Fibroblast of skin of left quadriceps (primary cell): ENCODE results near the gene CCDC50.

ENCODE experiments used
- DNase-seq, 2 experiments: peaks; one replicate each; pipeline ENCODE4 v3.0.0-alpha.2; 2013; ENCODE audit warnings: low read depth in 2 of 2

The CCDC50 gene

DNA sequence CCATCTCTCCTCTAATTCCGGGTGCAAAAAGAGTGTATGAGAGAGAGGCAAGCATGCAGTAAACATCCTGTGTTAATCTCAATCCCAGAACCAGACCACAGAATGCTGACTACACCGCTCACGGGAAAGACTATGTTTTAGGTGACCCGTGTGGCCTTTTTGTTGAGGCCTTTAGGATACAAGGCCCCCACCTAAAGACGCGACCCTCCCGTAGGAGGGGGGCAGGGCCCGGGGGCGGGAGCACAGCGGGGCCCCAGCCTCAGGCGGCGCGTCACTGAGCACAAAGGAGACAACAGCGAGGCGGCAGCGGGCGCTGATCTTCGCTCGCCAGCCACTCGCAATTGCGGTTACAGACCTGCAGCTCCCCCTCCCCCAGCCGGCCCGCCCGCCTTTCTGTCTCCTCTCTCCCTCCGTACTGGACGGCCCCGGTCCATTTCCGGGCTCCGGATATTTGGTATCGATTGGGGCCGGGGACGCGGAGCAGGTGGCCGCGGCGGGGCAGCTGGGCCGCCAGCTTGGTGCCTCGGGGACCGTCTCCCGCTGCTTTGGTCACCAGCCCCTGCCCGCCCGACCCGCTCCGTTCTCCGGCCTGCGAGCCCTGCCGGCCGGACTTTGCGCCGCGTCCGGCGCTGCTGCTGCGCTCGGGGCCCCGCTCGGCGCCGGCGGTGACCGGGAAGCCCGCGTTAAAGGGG is at the start of gene CCDC50:
Gene CCDC50 (plus strand): TSS at position 433 of the 692 bp plus-strand sequence. CDS start 281 bp downstream, outside the sequence.
- peak; percentile 42 to 43 for DNase-seq

DNA sequence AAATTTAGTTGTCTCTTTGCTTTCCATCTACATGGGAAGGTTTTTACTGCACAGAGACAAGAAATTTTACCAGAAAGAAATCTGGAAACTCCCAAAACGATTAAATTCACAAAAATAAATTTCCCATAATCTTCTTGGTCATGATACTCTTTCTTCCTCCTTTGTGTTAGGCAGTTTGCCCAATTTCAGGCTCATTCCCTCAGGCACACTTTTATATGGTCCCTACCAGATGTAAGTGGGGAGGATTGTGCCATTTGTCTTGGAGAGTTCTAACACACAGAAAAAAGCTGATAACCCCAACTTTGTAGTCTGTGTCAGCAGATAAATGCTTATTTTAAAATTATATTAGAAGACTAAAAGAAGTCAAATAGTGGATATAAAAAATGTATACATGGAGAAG is 49.1 kb upstream of the CCDC50 start:
- no peak for DNase-seq

GRCh38 chr3:191280882-191281281 is 48.3 kb upstream of the CCDC50 start:
- no peak for DNase-seq

- no peak for DNase-seq
Measured at GRCh38 chr3:191282251-191283185, 46.7 kb upstream of the CCDC50 start.

- no peak for DNase-seq
Measured at GRCh38 chr3:191283400-191283799, 45.8 kb upstream of the CCDC50 start.

DNA sequence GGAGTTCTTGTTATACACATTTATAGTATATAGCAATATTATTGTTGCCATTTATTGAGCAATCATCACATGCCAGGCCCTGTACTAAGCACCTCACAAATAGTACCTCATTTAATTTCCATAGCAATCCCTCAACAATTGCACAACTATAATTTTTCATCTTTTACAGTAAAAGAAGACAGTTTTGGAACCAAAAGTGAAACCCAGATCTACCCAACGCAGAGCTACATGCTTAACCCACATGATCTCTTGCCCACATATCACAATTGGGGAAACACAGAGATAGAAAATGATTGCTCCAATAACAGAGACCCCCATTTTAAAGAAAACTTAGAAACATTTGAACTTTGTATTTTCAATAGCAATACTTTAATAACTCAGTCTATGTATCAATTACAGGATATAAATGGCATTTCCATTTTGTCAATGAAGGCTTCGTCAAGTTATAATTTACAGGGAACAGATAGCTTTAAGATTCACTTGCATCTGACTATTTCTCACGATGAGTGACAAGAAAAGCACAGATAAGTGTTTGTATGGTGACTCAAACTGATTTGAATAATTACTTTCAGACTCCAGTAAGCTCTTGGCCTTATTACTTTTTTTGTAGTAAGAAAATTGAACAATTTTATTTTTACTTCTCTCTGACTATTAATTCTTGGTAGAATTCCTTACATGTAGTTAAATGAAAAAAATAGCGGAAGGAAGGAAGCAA is 38.7 kb upstream of the CCDC50 start:
- peak in 1 of 2 experiments; percentile 4 for DNase-seq

DNA sequence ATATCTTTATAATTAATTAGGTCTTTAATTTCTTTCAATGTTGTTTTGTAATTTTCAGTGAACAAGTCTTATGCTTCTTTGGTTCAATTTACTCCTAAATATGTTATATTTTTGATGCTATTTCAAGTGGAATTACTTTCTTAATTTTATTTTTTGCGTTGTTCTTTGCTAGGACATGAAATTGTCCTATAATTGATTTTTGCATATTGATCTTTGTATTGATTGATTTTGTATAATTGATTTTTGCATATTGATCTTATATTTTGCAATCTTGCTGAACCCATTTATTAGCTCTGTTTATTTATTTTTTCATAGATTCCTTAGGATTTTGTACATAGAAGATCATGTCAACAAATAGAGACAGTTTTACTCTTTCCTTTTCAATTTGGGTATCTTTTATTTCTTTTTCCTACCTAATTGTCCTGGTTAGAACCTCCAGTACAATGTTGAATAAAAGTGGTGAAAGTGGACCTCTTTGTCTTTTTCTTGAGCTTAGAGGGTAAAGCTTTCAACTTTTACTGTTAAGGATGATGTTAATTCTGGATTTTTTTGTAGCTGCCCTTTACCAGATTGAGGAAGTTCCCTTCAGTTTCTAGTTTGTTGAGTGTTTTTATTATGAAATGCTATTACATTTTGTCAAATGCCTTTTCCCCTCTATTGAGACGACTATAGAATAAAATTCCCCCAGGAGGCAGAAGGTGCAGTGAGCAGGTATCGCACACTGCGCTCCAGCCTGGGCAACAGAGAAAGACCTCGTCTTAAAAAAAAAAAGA is 36.8 kb upstream of the CCDC50 start:
- no peak for DNase-seq

DNA sequence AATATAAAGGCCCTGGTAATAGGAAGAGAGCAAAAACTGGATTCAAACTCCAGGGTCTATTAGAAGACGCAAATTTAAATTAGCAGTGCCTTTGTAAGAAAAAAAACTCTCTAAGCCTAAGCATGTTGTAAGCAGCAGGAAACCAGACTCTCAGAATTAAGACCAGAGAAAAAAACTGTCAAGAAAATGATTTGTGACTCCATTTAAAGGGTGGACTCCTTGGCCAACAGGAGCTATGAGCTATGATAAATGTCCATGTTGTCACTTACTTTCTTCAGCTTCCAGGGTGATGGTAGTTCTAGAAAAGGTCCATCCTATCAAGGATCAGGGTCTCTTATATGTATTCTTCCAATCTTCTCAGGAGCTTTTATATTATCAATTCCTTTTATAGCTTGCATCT is 34.9 kb upstream of the CCDC50 start:
- DNase-seq, result no peak

DNA sequence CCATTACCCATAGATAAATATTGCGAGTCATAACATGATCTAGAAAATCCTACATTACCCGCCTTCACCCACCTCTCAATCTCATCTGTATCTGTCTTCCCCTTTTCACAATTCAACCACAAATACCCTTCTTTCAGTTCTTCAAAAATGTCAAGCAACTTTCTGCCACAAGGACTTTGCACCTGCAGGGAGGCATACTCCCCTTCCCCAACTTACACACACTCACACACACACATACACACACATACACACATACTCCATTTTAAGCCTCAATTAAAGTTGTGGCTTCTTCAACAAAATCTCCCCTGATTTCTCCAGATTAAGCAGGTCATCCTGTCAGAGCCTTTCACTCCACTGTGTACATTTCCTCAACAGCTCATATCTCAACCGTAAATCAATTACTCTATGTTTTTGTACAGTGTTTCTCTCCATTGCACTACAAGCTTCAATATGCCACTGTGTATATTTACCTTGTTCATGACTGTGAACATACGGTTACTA is 33.1 kb upstream of the CCDC50 start:
- DNase-seq, result no peak

- DNase-seq, result no peak
Measured at GRCh38 chr3:191298846-191299245, 30.3 kb upstream of the CCDC50 start.

GRCh38 chr3:191300422-191300821 is 28.8 kb upstream of the CCDC50 start:
- no peak for DNase-seq

DNA sequence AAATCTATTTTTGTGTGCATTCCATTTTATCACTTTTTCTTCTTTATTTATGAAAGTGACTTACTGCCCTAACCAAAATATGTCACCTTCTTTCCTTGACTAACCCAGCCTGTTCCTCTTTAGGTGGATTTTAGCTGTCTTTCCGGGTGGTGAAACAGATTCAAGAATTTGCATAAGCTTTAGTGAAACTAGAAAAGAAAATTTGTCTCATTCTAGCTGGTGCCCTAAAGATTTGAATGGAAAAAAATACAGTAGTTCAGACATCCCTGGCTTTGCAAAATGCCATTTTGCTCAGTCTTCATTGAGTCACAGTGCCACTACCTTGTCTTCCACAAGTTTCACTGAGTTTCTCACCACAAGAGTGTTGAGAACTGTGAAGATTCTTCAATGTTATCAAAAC is 28.2 kb upstream of the CCDC50 start:
- DNase-seq, result no peak

DNA sequence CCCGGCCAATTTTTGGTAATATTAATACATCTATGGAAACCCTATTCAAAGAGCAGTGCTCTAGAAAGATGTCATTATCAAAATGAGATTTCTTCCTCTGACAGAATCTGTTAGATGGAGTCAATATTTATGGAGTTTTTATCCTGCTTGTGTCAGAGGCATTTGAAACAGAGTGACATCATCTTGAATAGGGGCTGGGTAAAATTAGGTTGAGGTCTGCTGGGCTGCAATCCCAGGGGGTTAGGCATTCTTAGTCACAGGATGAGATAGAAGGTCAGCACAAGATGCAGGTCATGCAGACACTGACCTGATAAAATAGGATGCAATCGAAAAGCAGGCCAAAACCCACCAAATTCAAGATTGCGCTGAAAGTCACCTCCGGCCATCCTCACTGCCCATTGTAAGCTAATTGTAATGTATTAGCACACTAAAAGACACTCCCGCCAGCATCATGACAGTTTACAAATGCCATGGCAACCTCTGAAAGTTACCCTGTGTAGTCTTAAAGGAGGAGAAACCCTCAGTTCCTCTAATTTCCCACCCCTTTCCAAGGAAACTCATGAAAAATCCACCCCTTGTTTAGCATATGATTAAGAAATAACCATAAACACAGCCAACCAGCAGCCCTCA is 27.3 kb upstream of the CCDC50 start:
- no peak for DNase-seq

GRCh38 chr3:191302451-191302850 is 26.7 kb upstream of the CCDC50 start:
- no peak for DNase-seq

DNA sequence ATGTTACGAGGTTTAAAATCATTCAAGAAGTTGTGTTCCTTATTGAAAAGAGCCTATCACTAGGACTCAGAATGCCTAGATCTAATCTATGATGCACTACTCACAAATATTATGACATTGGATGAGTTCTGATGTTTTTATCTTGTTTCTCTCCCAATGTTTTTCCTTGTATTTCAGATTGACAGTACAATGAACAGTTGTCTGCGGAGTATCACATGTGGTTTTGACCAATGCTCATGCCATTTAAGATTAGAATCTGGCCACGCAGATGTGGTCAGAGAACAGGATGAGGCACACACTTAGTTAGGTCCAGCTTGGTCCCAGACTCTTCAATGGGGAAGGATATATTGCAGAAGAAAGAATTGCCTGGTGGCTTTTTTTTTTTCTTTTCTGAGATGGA is 25.6 kb upstream of the CCDC50 start:
- DNase-seq, result no peak

- DNase-seq, result no peak
Measured at GRCh38 chr3:191306428-191306827, 22.8 kb upstream of the CCDC50 start.

- DNase-seq, result no peak
Measured at GRCh38 chr3:191307341-191307740, 21.9 kb upstream of the CCDC50 start.

- no peak for DNase-seq
Measured at GRCh38 chr3:191313296-191313695, 15.9 kb upstream of the CCDC50 start.

GRCh38 chr3:191314109-191314728 is 15.0 kb upstream of the CCDC50 start:
- DNase-seq, result no peak

DNA sequence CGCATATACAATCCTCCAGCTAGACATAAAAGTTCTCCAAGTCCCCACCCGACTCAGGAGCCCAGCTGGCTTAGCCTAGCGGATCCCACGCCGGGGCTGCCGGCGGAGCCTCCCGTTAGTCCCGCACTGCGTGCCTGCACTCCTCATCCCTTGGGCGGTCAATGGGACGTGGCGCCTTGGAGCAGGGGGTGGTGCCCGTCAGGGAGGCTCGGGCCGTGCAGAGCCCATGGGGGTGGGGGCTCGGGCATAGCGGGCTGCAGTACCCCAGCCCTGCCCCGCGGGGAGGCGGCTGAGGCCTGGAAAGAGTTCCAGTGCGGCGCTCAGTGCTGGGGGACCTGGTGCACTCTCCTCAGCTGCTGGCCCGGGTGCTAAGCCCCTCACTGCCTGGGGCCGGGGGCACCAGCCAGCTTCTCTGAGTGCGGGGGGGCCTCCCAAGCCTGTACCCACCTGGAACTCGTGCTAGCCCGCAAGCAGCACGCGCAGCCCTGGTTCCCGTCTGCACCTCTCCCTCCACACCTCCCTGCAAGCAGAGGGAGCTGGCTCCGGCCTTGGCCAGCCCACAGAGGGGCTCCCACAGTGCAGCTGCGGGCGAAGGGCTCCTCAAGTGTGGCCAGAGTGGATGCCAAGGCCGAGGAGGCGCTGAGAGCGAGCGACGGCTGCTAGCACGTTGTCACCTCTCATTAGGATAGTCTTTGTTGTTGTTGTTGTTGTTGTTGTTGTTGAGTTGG is 12.2 kb upstream of the CCDC50 start:
- no peak for DNase-seq
